GM18505 (cell line): ENCODE data around the gene CELF2.
A peak's percentile ranks its signal among the peaks of the same experiment; 100 is the strongest.

Experiments
- ATAC-seq: cut with Tn5 transposase; IDR thresholded peaks from one replicate; pipeline ENCODE4 v1.9.1; 2021; ENCODE audit not compliant: unreplicated experiment
- POLR2A ChIP-seq: IDR thresholded peaks from 4 replicates; pipeline ENCODE4 v1.6.1; 2011; ENCODE audit warnings: borderline replicate concordance; ENCODE audit not compliant: insufficient read depth, insufficient read length; ENCODE audit errors: extremely low read depth

Gene CELF2

GRCh38 chr10:11152801-11153200, 135.1 kb downstream of the CELF2 start:
- ATAC-seq = no peak
- no peak for TF ChIP-seq POLR2A

GRCh38 chr10:11153245-11153644, 135.6 kb downstream of the CELF2 start:
- no peak for ATAC-seq
- no peak for TF ChIP-seq POLR2A

DNA sequence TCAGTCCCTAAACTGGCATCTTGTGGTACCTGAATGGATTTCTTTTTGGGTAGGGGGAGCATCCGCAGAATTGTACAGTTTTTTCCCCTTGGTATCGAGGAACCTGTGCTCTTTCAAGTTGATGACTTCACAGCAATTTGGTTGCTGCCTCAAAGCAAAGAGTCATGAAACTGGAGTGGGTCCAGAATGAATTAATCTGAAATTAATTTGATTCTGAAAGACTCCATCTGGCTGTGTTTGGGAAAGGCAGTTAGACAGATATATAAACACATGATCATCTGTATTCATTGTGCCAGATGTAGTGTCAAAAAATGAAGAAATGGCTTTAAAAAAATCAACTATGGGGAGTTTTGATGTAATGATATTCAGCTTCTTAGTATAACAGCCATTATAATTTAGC, 136.1 kb downstream of the CELF2 start:
- ATAC-seq = no peak
- no peak for TF ChIP-seq POLR2A

GRCh38 chr10:11154333-11154732, 136.7 kb downstream of the CELF2 start:
- ATAC-seq = no peak
- TF ChIP-seq POLR2A = no peak

DNA sequence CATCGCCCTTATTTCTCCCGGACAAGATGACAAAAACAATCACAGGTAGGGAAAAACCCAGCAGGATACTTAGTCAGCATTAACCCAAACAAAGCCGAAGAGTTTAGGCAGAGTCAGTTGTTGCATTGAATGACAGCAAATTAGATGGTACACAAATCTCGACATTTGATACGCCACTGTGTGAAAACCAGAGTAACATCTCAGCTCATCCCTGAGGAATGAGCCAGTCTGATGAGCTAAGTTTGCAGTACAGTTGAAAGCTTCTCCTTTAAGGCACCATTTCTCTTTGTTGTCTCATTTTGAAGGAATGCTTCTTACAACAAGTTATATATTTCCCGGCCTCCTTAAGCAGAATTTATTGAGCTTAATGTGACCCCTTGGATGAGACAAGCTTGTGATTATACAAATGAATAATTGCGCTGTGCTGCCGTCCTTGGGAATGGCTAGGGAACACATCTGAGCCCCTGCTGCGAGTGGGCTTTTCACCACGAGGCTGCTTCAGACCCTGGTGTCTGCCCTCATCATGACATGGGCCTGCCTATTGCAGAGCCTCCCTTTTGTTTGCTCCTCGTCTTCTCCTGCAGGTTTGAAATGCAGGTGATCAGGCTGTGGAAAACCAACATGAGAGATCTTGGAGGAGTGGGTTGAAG, 137.3 kb downstream of the CELF2 start:
- no peak for ATAC-seq
- no peak for TF ChIP-seq POLR2A

DNA sequence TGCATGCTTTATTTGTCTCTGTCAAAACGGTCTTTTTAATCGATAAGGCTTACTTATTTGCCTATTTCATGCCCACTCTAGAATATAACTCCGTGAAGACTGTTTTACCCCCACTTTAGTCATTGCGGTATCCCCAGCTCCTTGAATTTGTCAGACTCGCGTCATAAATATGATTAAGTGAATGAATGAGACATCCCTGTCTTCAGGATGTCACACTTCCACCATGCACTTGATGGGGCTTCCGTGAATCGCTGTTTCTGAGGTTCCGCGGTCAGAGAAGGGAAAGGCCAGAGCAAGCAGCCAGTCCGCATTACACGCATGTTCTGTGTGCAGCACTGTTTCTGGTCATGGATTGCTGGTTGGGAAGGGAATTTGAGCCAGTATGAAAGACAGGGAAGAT, 138.8 kb downstream of the CELF2 start:
- TF ChIP-seq POLR2A = no peak
- no peak for ATAC-seq

GRCh38 chr10:11157292-11158076, 139.8 kb downstream of the CELF2 start:
- TF ChIP-seq POLR2A = no peak

DNA sequence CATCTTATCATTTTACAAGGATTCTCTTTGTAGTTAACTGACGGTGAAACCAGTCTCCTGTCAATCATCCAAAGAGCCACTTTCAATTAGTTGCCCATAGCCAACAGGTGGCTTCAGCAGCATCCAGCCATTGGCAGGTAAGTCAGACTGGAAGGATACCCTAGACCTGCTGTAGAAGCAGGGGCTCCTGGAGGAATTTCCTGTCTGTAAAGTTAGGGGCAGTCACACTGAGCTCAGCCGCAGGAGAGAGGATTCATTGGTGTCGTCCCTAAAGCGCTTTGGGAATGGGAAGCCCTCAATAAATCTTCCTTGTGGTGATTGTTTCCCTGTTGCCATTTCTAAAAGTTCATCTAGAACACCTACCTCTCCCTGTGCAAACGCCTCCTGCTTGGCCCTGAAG, 140.4 kb downstream of the CELF2 start:
- no peak for TF ChIP-seq POLR2A
- ATAC-seq = no peak

More at GRCh38 chr10:11157292-11158076, 139.8 kb downstream of the CELF2 start:
- no peak for ATAC-seq

GRCh38 chr10:11159543-11160215, 142.0 kb downstream of the CELF2 start:
- no peak for TF ChIP-seq POLR2A
- ATAC-seq = no peak

DNA sequence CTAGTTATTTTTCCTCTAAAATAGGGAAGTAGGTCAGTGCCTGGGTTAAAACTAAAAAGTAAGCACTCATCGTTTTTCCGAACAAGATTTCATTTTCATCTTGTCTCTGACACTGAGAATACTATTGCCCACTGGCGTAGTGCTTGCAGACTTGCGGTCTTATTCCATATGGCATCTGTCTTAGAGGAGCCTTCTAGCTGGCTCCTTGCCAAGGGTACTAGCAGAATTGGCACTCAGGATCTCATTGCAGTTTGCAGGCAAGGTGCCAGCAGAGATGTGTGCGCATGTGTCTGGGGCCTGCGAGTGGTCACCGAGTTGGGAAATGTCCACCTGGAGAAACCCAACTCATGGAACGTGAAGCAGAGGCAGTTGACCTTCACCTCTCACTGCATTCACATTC, 143.4 kb downstream of the CELF2 start:
- no peak for TF ChIP-seq POLR2A
- no peak for ATAC-seq

DNA sequence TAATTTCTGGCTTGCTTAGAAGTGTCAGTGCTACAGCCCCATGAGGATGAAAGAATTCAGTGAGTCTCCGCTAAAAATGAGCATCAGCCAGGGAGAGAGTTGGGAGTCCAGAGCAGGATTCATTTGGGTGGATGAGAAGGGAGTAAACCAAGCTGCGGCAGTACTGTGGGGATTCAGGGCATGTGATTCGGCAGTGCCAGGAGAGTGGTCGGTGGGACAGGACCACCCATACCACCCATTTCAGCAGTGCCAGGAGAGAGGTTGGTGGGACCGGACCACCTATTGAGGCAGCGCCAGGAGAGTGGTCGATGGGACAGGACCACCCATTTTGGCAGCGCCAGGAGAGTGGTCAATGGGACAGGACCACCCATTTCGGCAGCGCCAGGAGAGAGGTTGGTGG, 144.2 kb downstream of the CELF2 start:
- no peak for ATAC-seq
- no peak for TF ChIP-seq POLR2A

GRCh38 chr10:11162828-11163599, 145.3 kb downstream of the CELF2 start:
- peak; percentile 68 for ATAC-seq
- peak; percentile 49 for TF ChIP-seq POLR2A
